Adipocyte (in vitro differentiated cells): ENCODE measurements around the gene HOXD3.

Source experiments
- DNase-seq: peaks from one replicate; pipeline ENCODE4 v3.0.0-alpha.2; 2015; ENCODE audit warnings: low read depth
- H3K27me3 ChIP-seq: replicated peaks from 2 replicates; pipeline ENCODE4 v1.7.0; 2013; ENCODE audit warnings: mild to moderate bottlenecking, low read length, moderate library complexity; ENCODE audit not compliant: control insufficient read depth, insufficient read depth
- H3K36me3 ChIP-seq: 2 replicates; pipeline ENCODE4 v1.7.0; 2013; ENCODE audit warnings: low read length, mild to moderate bottlenecking, moderate library complexity; ENCODE audit not compliant: control insufficient read depth, insufficient read depth, severe bottlenecking
- H3K4me1 ChIP-seq: 2 replicates; pipeline ENCODE4 v1.7.0; 2013; ENCODE audit warnings: mild to moderate bottlenecking, low read length, moderate library complexity; ENCODE audit not compliant: control insufficient read depth, insufficient read depth
- H3K4me3 ChIP-seq: 2 replicates; pipeline ENCODE4 v1.7.0; 2013; ENCODE audit warnings: mild to moderate bottlenecking, low read length, moderate library complexity
- H3K9ac ChIP-seq: 2 replicates; pipeline ENCODE4 v1.7.0; 2013; ENCODE audit warnings: mild to moderate bottlenecking, low read length, moderate library complexity
- H3K9me3 ChIP-seq: 2 replicates; pipeline ENCODE4 v1.7.0; 2013; ENCODE audit warnings: mild to moderate bottlenecking, low read length, moderate library complexity; ENCODE audit not compliant: control insufficient read depth

Gene HOXD3

DNA sequence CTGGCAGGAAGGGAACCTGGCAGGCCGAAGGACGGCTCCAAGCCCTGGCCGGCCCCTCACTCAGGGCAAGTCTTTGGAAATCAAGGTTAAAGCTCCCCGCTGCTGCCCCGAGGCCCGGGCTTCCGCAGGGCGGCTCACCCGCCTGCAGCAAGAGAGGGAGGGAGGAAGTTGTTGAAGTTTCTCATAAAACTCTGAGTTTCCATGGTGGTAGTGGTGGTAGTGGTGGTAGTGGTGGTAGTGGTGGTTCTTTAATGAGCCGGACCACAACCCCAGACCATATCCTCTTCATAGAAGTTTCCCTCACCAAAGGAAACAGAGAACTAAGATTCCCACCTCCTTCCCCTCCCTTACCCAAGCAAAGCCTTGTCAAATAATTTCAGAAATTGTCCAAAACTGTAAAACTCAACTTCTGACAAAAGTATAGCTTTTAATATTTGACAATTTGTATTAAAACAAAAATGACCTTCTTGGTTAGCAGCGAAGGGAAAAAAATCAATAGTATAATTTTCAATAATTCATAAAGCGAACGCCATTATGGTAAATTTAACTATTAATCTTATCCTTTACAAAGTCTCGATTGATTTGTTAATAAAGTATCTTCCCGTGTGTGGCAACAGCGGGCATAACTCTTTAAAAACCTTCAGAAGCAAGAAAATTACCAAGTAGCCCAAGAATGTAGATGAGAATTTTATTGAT, 42.0 kb upstream of the HOXD3 start:
- peaks cover 9% of the 10 kb centered on the region for H3K9me3 ChIP-seq
- H3K9ac ChIP-seq = no peak overlapping the region
- H3K4me3 ChIP-seq = no peak overlapping the region
- peaks cover 5% of the 10 kb centered on the region for H3K4me1 ChIP-seq
- peaks cover 92% of the 10 kb centered on the region for H3K27me3 ChIP-seq
- H3K36me3 ChIP-seq = no peaks in the 10 kb centered on the region
- DNase-seq = no peak

DNA sequence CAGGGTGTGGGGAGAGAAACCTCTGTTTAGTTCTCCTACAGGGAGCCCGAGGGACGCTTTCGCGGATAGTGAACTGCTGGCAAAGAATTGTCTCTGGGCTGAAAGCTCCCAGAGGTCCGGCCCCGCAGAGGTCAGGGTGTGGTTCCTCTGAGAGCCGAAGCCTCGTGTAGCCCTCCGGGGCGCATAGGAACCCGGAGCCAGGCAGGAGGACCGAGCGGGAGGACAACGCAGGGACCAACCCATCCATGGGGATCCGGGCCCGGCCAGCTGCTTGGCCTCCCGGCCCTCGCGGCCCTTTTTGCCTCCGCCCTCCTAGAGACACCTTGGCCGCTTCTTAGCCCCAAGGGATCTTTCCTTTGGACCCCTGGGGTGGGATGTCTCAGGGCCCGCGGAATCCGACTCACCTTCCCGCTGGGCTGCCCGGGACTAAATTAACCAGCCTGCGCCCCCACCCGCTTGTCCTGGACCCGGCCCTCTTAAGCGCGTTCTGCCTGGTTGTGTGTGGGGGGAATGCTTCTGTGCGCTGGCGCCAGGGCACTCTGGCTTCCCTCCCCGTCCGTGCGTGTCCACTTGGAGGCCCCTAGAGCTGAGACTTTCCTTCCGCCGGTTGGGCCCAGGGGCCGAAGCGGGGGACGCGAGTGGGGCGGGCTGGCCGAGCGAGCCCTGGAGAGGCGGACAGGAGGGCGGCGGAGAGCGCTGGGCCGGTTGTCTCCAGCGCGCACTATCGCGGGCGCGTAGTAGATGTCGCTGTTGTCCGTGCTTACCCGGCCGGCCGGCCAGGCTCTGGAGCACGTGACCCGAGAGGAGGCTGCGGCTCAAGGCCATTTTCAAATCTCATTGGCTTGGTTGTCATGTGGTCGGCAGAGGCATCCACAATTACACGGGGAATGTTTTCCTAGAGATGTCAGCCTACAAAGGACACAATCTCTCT, 41.0 kb upstream of the HOXD3 start, which contains the start of gene HOXD10:
Gene HOXD10 (plus strand): TSS at position 896 of the 931 bp plus-strand sequence. CDS start 56 bp downstream, outside the sequence.
- Histone ChIP-seq H3K4me3 (peak within 1 kb of the TSS; percentile 73), H3K27me3 (peaks cover 92% of the 10 kb centered on the region), H3K9ac (peak within 1 kb of the TSS; percentile 62), H3K36me3 (no peaks in the 10 kb centered on the region), H3K9me3 (peaks cover 9% of the 10 kb centered on the region), H3K4me1 (peaks cover 5% of the 10 kb centered on the region)
- DNase-seq = no peak

DNA sequence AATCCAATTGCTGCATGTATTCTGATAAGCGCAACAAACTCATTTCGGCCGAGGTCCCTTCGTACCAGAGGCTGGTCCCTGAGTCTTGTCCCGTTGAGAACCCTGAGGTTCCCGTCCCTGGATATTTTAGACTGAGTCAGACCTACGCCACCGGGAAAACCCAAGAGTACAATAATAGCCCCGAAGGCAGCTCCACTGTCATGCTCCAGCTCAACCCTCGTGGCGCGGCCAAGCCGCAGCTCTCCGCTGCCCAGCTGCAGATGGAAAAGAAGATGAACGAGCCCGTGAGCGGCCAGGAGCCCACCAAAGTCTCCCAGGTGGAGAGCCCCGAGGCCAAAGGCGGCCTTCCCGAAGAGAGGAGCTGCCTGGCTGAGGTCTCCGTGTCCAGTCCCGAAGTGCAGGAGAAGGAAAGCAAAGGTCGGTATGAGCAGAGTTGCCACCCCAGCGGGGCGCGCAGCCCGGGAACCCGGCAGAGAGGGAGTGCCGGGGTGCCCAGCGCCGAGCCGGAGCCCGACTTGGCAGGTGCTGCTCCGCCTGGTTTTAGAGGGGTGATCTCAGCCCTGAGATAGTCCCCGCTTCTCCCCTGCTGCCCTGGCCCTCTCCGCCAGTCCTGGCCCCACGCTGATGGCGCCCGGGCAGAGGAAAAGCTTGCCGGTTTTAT, 39.8 kb upstream of the HOXD3 start:
- Histone ChIP-seq H3K4me3 (peak overlapping the region; percentile 73), H3K9ac (no peak overlapping the region), H3K9me3 (peaks cover 9% of the 10 kb centered on the region), H3K36me3 (no peaks in the 10 kb centered on the region), H3K27me3 (peaks cover 86% of the 10 kb centered on the region), H3K4me1 (peaks cover 5% of the 10 kb centered on the region)
- no peak for DNase-seq

DNA sequence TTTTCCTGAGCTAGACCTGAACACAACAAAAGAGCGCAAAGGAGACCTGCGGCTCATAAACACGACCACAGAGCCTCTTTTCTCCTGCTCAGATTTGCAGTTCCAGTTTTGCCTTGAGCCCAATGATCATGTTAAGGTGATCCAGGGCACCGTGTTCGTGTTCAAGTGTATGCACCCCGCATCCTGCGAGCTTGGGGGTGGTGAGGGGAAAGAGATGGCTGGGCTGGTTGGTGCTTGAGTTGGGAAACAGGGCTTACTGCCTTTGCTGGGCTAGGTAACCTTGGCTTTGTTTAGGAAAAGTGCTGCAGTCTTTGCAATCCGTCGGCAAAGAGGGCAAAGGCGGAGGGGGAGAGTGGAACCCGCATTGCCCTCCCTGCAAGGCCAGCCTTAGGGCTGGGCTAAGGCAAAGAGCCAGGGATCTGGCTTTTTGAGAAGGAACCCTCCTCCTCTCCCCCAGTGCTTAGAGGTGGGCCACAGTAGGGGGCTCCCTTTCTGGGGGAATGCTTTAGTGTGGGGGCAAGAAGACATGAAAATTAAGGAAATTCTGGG, 39.2 kb upstream of the HOXD3 start:
- Histone ChIP-seq H3K4me3 (no peak overlapping the region), H3K27me3 (peaks cover 80% of the 10 kb centered on the region), H3K9me3 (peaks cover 9% of the 10 kb centered on the region), H3K4me1 (peaks cover 5% of the 10 kb centered on the region), H3K9ac (no peak overlapping the region), H3K36me3 (no peaks in the 10 kb centered on the region)
- DNase-seq = no peak

DNA sequence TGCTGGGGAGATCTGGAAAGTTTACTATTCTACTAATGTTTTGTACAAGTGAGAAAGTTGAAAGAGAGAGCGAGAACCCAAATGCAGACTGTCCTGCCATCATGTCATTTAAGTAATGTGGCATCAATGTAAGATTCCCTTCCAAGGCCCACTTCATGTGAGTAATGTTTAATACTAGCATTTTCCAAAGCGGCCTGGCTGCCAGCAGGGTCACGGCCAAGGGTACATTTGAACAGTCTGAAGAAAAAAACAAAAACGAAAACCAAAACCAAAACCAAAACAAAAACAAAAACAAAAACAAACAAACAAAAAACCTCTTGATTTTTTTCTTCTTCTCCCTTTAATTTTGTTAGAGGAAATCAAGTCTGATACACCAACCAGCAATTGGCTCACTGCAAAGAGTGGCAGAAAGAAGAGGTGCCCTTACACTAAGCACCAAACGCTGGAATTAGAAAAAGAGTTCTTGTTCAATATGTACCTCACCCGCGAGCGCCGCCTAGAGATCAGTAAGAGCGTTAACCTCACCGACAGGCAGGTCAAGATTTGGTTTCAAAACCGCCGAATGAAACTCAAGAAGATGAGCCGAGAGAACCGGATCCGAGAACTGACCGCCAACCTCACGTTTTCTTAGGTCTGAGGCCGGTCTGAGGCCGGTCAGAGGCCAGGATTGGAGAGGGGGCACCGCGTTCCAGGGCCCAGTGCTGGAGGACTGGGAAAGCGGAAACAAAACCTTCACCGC, 38.3 kb upstream of the HOXD3 start:
- Histone ChIP-seq H3K4me1 (peaks cover 5% of the 10 kb centered on the region), H3K36me3 (no peaks in the 10 kb centered on the region), H3K4me3 (no peak overlapping the region), H3K27me3 (peaks cover 72% of the 10 kb centered on the region), H3K9ac (no peak overlapping the region), H3K9me3 (peaks cover 9% of the 10 kb centered on the region)
- no peak for DNase-seq

DNA sequence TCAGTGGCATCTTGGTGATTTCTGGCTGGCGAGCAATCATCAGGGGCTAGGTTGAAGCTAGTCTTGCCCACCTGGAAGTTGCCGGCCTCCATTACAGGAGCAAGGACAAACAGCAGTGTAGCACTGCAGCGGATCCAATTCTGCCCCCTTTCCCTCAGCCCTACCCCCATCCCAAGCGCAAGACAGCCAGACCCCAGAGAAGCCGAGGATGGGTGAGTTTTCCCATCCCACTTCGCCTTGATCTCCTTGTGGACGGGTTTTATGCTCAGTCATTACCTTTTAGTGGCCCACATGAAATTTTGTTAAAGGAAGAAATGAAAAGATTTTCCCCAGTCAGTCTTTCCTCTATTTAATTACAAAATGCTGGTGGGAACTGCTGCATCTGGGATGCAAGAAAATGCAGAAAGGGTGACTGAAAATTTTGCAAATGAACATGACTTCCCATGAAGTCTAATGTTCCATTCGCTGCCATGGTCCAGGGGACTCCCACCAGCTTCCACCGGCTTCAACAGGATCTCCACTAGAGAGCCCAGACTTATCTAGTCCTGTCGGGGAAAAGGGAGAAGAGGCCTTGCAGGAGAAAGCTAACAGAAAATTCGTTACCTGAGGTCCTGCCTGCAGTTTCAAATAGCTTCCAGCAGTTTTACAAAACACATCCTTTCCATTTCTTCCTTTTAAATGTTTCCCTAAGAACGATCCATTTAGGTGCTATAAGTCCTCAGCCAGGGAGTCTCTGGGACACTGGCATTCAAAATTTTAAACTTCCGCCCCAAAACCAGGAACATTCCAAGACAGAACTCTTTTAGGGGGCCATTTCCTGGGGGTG, 36.5 kb upstream of the HOXD3 start:
- peaks cover 56% of the 10 kb centered on the region for H3K27me3 ChIP-seq
- H3K36me3 ChIP-seq = no peaks in the 10 kb centered on the region
- no peak for DNase-seq
- H3K9ac ChIP-seq = no peak overlapping the region
- H3K9me3 ChIP-seq = peaks cover 9% of the 10 kb centered on the region
- H3K4me3 ChIP-seq = no peak overlapping the region
- peaks cover 5% of the 10 kb centered on the region for H3K4me1 ChIP-seq

DNA sequence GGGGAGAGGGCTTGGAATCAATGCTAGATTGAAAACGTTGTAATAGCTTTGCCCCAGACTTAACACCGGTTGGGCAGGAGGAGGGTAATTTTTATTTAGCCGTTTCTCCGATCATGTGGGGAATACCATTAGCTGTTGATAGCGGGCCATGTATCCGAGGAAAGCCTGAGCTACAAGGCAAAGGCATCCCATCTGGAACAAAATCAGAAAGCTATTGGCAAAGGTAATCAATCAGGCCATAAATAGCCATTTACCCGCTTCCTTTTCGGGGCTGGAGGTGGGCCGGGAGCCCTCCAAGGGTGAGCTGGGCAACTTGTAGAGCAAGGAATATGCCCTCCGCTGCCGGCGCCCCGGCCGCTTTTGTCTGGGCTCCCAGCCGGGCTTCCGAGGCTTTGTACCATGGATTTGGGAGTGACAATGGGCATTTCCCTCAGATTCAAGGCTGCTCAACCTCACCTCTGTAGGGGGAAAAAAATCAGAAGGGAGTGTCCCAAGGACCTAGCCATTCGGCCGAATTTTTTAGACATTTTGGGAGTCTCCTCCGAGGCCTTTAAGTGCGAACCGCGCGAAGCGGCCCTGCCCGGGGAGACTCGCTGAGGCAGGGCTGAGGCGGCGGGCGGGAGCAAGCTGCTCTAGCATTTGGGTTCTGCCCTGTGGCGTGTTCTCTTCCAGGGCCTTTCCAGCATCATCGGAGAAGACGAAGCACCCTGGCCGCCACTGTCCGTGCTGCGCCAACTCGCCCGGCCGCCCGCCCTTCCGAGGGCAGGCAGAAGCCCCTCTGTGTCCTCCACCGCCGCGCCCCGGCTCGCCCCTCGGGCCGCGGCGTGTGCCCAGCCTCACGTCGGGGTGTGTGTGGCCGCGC, 35.7 kb upstream of the HOXD3 start:
- peak overlapping the region; percentile 86 for H3K9ac ChIP-seq
- H3K4me3 ChIP-seq = peak overlapping the region; percentile 89

DNA sequence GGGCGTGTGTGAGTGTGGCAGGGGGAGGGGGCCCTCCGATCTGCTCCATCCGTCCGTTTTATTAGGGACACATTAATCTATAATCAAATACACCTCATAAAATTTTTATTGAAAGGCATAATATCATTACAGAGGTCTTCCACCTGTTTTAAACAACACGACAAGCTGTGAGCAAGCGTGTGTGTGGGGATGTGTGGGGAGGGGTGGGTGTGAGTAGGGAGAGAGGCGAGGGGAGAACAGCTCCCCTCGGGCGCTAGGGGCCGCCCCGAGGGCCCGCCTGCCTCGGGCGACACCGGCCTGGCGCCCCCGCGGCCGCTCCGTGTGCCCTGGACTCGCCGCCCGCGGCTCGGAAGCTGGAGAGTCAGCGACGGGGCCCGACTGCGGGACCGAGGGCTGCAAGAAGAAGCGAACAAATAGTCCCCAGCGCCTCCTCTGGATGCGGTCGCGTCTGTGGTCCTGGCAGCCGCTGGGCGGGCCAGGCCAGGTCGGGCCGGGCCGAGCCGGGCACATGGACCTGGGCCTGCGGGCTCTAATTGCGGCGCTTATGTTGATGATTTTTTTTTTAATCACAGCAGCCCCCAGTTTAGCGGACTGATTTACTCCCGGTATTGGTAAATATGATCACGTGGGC, 34.9 kb upstream of the HOXD3 start:
- Histone ChIP-seq H3K27me3 (peaks cover 44% of the 10 kb centered on the region), H3K9me3 (peaks cover 4% of the 10 kb centered on the region), H3K4me1 (peaks cover 3% of the 10 kb centered on the region), H3K9ac (peak overlapping the region; percentile 86), H3K4me3 (peak overlapping the region; percentile 89), H3K36me3 (no peaks in the 10 kb centered on the region)
- no peak for DNase-seq

More for the DNA sequence above, 35.7 kb upstream of the HOXD3 start:
- DNase-seq = no peak
- peaks cover 9% of the 10 kb centered on the region for H3K9me3 ChIP-seq
- H3K4me1 ChIP-seq = peaks cover 5% of the 10 kb centered on the region
- no peaks in the 10 kb centered on the region for H3K36me3 ChIP-seq
- H3K27me3 ChIP-seq = peaks cover 49% of the 10 kb centered on the region

DNA sequence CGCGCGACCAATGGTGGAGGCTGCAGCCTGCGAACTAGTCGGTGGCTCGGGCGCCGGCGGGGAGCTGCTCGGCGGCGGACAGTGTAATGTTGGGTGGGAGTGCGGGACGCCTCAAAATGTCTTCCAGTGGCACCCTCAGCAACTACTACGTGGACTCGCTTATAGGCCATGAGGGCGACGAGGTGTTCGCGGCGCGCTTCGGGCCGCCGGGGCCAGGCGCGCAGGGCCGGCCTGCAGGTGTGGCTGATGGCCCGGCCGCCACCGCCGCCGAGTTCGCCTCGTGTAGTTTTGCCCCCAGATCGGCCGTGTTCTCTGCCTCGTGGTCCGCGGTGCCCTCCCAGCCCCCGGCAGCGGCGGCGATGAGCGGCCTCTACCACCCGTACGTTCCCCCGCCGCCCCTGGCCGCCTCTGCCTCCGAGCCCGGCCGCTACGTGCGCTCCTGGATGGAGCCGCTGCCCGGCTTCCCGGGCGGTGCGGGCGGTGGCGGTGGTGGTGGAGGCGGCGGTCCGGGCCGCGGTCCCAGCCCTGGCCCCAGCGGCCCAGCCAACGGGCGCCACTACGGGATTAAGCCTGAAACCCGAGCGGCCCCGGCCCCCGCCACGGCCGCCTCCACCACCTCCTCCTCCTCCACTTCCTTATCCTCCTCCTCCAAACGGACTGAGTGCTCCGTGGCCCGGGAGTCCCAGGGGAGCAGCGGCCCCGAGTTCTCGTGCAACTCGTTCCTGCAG, 34.3 kb upstream of the HOXD3 start, which contains the start of gene HOXD9:
Gene HOXD9 (plus strand): TSS at position 37 of the 728 bp plus-strand sequence. CDS start 50 bp downstream, at position 87.
- H3K27me3 ChIP-seq = peaks cover 37% of the 10 kb centered on the region
- H3K36me3 ChIP-seq = no peaks in the 10 kb centered on the region
- peak within 1 kb of the TSS; percentile 89 for H3K4me3 ChIP-seq
- peaks cover 4% of the 10 kb centered on the region for H3K9me3 ChIP-seq
- DNase-seq = no peak
- peak within 1 kb of the TSS; percentile 86 for H3K9ac ChIP-seq
- peaks cover 7% of the 10 kb centered on the region for H3K4me1 ChIP-seq
